ENCODE measurements around the gene DAB2.

Gene DAB2

DNA sequence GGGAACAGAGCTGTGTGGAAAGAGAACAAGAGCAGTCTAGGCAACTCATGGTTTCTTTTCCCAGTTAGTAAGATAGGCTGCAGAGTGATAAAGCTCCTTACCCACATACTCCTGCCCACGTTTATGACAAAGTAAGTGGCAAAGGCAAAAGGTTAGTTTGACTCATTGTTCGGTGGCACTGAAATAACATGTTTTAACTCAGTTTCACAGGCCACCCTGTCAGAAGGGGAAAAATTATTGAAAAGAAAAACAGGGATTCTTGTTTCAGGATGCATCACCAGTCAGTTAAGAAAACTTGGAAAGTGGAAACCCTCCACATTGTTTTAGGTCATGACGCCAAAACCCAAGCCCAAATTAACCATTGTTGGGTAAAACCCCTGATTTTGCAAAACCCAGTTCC lies 22.3 kb upstream of the DAB2 start:
- DNase-seq: no peak

DNA sequence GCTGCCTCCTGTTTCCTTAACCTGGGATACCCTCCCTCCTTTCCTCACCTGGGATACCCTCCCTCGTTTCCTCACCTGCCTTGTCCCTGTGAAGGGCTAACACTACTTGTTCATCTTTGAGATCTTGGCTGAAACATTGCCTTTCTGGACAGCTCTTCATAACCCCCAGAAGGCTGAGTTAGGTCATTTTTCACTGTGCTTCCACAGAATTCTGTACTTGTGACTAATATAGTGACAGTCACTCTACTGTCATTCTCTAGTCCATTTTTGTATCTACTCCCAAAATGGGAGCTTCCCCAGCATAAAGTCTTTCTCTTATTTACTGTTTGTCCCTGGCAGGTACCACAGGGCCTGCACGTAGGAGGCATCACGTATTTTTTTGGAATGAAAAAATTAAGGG lies 21.5 kb upstream of the DAB2 start:
- DNase-seq: no peak

DNA sequence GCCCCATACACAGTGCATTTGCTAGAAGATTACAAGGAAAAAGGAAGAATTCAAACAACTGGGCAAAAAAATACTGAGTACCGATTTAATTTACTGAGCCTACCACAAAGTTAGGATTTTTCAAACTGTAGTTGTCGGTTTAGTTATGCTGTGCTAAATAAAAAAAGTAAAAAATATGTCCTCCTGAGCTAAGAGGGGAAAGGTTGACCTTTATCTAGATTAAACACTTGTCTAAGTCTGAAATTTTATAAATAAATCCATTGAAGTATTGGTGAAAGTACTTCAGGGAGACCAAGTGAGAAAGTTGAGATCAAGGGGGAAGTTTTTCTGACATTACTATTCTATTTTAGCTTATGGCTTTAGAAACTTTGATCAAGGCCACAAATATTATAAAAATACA lies 19.1 kb upstream of the DAB2 start:
- no peak for DNase-seq

DNA sequence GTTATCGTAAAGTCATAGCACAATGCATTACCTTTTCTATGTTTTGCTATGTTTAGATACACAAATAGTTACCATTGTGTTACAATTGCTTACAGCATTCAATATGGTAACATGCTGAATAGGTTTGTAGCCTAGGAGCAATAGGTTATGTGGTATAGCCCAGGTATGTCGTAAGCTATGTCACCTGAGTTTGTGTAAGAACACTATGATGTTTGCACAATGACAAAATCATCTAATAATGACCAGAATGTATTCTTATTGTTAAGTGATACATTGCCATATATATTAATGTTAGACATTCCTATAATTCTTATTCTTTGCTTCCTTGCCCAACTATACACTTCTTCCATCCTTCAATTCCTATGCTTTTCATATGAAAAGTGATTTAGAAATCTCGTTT lies 18.2 kb upstream of the DAB2 start:
- no peak for DNase-seq

DNA sequence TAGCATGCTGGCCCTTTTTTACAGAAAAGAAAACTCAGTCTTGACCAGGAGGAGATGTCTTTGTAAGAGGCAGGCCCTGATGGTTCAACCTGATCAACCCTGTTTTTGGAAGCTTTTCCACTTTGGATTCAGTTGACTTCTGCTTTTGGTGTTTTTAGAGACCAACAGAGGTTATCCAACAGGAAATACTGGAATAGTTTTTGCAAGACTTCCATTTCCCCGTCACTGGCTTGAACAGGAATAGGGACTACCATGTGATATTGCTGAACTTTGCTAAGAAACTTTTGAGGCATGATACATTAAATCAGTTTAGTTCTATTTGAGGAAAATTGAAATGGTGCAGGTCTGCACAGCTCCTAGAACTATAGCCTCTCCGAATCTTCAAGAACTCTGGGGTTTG lies 17.1 kb upstream of the DAB2 start:
- DNase-seq: no peak

DNA sequence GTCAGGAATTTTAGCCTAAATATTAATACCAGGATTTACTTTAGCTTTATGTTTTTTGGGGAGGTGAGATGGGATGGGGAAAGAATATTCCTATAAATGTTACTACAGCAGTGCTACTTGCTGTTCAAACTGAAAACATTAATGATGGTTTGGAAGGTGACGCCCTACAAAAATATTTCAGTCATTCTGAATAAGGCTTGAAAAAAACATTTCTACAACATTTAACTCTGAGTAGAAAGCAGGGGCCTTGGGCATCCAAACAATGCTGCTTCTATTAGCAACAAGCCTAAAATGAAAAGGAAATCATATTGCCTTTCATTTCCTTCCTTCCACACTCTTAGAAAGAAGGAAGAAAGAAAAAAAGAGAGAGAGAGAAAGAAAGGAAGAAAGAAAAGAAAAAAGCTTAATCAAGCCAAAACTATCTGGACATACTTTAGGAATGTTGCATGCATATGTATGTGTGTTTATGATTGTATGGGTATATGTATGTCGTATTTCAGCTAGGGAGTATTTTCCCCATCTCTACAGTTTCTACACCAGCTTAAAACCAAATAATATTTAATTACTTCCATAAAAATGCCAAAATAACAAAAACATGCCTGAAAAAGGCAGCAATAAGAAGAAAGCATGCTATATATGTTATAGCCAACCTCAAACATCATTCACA lies 16.3 kb upstream of the DAB2 start:
- DNase-seq: no peak

DNA sequence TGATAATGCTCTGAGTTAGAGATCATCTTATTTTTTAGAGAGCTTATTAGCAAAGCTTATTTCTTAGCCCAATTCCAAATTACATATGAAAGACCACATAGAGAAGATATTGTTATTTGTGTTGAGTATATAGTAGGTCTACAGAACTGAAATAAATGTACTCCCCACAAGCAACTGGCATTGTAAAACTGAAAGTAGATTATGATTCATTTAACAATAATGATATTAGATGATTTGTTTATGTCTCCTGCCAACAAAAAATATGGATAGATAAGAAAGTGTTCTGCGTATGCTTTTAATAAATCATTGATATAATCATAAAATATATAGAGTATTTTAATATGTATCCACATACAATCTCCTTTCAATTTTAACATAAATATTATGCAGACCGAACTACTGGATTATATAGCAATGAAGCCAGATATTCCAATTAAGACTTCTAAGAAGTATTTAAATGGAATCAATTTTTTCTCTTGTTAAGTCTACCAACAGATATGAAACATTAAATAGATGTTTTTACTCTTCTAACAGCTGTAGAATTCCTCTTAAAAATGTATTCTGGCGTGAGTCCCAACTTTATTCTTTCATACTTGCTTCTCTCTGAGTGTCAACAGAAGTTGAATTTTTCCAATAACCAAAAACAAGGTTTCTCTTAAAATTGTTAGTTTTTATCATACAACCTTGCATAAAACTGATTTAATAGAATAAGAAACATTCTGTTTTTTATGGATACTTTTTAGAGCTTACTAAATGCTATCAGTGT lies 15.6 kb upstream of the DAB2 start:
- DNase-seq: no peak

DNA sequence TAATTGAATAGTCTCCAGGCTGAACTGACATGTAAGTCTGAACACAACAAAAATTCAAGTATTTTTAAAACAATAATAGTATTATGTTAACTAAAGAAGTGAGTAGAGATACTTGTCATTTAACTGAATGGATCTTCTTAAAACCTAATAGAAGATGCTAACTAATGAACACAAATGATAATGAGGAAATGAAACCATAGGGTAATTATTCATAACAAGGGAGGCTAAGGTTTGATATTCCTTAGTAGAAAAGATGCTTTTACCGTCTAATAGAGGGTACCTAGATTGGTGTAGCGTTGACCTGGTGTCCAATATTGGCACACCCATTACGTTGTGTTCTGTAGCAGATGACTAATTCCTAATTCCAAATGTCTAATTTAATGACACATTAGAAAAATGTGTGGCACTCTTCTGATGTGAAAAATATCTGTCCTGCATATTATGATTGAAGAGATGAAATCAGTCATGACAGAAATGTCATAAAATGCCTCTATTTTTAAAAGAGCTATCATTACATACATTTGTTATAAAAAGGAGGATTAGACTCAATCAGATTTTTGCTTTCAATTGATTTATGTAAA lies 14.9 kb upstream of the DAB2 start:
- DNase-seq: no peak

DNA sequence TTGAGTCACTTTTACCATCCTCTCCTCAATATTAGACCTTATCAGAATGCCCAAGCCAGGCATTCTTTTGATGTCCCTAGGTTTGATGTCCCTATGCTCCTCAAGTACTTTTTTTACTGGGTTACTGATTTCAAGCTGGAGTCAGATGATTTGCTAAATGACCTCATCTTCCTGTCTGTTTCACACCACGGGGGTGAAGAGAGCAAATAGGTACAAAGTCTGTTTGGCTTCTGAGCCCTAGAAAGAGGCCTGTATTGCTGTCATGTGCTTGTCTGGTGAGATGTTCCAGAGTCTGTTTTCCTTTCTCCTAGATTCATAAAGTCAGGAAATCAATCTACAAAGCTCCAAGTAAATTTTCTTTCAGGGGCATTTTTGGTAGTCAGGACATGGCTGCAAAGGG lies 12.7 kb upstream of the DAB2 start:
- no peak for DNase-seq

DNA sequence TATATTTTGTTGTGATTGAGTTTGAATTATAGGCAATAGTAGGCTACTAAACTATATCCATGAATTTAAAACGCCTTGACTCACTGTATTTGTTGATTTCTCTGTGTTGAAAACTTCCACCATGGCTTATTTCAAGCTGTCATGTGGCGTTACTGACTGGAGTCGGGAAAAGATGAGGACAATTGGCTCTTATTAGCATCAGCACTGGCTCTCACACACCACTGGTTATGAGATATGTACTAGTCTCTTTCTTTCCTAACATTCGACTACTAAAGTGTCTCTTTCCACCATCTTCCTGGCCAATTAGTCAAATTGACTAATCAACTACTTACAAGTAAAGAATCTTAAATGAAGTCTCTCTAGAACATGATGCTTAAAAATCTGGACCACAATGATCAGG lies 9.1 kb upstream of the DAB2 start:
- DNase-seq: no peak

DNA sequence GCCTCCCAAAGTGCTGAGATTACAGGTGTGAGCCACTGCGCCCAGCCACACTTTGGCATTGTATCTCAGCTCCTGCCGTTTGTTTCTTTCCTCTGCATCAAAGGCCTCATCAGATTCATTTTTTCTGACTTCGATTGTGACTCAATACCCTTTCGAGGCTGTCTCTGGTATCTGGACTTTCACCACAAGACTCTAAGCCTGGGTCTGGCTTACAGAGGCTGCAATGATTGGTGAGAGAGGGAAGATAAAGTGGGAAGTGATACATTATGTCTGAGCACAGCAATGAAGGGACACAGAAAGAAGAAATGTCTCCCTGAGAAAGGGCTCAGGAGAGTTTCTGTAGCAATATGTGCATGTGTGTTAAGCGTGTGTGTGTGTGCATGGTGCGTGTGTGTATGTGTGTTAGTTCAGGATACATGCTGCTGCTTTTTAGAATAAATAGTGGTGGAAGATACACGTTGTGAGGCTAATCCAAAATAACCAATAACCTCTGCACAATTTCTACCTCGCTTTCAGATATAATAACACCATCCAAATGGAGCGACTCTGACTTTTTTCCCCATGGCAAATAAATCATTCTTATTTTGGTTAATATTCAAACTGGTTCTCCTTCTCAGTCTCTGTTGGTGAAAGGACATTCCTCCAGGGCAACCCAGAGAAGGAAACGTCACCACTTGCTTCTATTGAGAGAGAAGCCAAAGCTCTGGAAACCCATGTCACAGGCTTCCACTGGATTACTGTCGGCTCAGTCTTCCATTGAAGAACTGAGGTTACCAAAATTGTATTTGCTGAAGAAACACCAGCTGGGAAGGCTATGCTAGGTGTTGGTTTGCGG lies 8.1 kb upstream of the DAB2 start:
- no peak for DNase-seq

DNA sequence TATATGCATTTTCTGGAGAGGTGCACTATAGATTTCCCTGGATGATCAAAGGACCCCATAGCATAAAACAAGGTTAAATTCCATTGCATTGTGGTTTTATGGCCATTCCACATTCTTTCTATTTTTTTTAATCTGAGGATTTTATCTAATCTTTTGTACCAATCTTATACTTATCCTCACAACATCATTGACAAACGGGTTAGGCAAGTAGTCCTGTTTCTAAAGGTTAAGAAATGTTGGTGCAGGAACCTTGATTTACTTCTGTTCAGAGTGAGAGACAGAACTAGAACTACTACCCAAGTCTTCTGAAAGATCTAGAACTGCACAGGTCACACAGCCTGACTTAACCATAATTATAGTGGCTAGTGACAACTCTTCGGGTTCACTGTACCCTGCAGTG lies 5.7 kb upstream of the DAB2 start:
- no peak for DNase-seq

DNA sequence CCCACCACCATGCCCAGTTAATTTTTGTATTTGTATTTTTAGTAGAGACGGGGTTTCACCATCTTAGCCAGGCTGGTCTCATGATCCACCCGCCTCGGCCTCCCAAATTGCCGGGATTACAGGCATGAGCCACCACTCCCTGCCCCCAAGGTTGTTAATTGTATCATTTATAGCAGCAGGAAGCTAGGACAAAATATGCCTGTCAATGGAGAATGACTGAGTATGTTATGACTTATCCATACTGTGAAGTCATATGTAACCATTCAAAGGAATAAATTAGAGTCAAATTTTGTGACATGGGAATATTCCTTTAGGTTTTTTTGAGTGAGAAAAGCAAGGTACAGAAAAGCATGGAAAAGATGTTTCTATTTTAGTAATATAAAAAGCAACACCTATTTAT lies 3.9 kb upstream of the DAB2 start:
- DNase-seq: no peak

DNA sequence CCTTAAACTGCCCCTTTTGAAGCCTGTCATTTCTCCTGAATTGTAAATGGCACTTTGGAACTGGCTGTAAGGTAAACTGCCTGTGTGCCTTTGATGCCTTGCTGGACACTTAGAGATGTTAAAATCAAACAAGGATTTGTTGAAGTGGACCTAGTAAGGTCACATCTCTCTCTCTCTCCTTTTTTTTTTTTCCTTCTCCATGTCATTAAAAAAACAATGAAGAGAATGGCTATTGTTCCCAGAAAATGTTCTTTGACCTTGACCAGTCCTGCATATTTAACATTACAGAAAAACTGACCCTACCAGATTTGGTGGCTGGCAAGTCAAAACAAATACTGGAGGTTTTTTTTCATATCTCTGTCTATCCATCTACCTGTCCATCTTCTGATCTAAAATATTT lies 2.9 kb upstream of the DAB2 start:
- no peak for DNase-seq

DNA sequence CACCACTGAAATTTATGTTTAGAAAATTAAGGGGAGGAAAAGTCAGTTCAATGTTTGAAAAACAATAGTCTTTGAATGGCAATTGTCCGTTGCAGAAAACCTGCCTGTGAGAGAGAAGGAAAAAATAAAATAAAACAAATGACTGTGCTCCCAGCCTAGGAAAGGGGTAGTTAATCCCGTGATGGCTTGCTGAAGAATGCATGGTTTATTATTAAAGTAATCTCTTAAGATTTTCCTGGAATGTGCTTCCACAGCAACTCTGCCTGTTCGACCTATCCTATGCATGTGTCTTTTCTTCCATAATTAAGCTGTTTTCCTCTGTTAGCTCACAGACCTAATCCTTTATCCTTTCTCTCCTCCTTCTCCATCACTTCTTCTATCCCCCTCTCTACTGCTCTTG lies 2.4 kb upstream of the DAB2 start:
- no peak for DNase-seq

DNA sequence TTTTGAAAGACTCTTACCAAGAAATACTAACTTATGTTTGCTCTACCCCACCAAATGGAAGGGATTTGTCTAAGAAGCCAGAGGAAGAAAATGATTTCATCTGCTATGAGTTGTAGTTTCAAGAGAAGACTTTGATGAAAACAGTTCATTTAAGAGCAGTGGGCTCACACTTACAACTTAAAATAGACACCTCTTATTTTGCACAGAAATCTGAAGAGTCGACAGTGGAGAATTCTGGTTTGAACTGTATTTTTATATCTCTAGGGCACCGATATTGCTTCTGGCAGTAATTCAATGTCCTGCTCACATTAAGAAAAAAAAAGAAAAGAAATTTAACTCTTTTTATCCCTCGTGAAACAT lies 1.9 kb upstream of the DAB2 start:
- DNase-seq: no peak

DNA sequence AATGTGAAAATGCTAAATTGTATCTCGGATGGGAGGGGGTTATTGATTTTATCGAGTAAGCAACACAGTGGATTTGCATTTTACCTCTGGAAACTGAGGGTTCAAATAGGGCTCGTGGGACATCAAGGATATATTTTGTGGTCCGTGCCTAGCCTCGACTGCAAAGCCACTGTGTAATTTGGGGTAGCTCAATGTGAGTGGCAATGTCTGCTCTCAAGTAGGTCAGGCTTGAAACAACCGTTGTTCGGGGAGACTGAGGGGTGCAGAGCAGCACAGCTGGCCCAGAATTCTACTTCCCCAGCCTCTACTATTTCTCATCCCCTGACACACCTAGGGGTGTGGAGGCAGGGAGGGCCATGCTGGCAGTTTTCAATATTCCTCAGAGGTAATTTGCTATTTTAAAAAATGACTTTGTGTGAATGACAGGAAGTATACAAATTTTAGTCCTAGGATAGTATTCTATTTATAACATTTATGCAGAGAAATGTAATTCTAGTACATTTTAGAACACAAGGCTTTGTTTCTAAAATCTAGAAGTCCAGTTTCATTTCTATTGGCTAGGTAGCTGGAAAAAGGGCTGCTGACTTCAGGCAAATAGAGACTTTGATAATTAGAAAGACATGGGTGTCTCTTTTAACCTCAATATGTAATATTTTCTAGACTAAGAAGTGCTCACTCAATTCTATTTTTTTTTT lies 1.4 kb upstream of the DAB2 start:
- DNase-seq: no peak

DNA sequence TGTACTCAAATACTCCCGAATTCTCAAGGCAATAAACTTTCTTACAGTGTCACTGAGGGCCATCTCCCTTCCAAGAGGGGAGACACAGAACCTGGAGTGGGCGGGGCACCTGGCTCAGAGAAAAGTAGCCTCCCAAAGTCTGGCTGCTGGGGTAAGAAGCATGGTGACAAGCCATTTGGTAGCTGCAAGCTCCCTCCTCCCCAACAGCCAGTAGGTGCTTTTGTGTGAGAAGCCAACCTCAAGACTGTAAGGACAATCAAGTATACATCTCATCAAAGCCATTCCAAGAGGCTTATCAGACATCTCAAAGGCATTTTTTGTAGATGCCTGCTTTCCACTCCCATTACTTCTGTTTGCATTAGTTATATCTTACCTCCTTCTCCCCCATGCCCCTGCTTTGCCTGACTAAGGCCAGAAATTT lies 1.4 kb downstream of the DAB2 start:
- no peak for DNase-seq

DNA sequence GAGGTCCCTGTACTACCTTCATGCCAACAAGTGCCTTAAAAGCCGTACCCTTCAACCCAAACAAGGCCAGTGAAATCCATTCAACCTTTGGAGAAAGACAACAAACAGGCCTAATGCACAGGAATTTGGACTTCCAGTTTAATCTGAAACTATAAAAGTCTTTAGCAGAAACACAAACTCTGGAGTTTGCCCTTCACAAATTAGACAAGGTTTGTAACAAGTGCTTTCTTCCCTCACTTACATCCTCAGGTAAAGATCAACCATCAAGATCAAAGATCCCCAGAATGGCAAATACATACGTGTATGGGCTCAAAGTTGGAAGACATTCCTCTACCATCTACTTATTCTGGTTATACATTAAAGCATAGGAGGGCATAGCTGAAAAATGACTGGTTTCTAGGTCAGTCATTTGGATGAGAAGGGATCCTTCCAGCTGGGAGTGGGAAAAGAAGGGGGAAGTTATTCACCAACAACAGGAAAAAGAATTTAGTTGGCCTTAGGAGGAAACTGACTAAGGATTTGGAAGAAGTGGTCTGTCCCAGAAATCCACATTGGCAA lies 2.0 kb downstream of the DAB2 start:
- no peak for DNase-seq

DNA sequence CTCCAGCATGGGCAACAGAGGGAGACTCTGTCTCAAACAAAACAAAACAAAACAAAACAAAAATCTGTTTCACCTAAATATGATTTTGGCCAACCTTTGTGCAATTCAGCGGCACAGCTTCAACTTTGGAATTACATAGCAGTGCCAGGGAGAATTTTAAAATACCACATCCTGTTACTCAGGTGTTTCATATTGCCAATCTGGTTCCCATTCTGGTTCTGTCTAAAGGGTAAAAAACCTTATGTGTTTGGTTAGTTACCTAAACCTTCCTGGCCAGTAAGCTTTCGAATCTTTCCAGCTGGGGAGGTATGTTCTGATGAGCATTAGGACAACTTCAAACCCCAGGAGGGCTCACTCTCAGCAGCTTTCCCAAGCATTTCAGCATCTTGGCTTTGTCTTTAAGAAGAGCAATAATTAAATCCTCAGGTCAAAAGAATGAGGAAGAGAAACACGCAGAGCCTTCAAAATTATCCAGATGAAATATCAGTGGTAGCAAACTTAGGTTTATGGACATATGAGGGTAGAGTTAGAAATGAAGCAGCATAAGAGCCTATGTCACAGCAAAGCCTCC lies 2.7 kb downstream of the DAB2 start:
- DNase-seq: no peak

DNA sequence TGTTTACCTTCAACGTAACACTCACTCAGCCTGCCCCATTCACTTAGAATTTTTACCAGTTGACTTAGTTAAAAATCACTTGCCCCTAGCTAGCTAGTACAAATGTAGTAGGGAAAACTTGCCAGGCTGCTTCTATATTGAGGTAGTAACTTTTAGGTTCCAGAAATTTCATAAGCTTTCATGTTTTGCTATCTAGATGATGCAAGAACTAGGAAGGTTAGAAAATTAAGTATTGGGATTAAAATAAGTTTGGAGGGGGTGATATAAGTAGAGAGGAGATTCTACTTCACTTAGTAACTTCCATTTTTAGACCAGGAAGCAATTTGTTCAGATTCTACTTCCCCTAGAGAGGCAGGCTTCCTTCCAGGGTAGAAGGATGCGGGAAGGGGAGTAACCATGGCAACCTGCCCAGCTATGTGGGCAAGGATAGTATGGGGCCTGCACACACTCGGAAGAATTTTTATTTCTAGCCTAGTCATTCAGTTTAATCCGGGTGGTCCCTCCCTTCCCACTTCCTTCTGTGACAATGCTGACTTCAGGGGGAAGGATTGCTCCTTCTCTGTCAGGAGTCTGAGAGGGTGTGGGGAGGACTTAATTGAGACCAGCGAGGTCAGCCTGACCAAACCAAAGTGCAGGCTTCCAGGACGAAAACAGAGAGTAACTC lies 4.2 kb downstream of the DAB2 start:
- no peak for DNase-seq

DNA sequence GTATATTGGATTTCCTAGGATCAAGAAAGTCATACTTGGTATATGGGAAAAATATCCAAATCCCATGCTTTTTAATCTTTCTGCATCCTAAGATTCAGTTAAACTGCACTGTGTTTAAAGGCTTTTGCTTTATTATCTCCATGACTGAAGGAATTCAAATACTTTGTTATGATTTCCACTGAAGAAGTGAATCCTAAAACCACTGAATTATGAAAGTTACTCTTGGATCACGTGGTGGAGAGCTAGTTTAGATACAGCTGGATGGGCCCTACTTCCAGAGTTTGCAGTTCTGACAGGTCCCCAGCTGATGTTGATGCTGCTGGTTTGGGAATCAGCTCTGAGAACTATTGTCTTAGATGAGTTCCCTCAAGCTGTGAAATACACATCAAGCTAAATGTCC lies 5.0 kb downstream of the DAB2 start:
- DNase-seq: no peak

All from NCI-H2171 treated with DMSO at 0.1 percent for 48 hours (cell line).